Lung (tissue), 12 donors: ENCODE measurements around the gene KLK15. TPM values are rescaled to one million over a fixed set of nuclear protein-coding genes. Genes with fewer than 3 reads are reported as not detected.

Experiments used
- ATAC-seq: fragments of 200-7000 bp; cut with Tn5 transposase; one replicate; pipeline ENCODE4 v1.9.1; 2020; ENCODE audit warnings: moderate number of reproducible peaks; ENCODE audit not compliant: insufficient read depth, low FRiP score
- DNase-seq, 3 donors: peaks; one replicate each; pipeline ENCODE4 v3.0.0-alpha.2; 2013 to 2017
- H3K27ac ChIP-seq, 2 donors: one replicate each; pipeline ENCODE4 v1.5.1; 2013; ENCODE audit warnings: mild to moderate bottlenecking in 2 of 2, moderate library complexity in 2 of 2, control low read depth in 1 of 2, inconsistent platforms in 1 of 2, low read depth in 1 of 2, low read length in 1 of 2
- H3K27me3 ChIP-seq, 3 donors: one replicate each; pipeline ENCODE4 v1.5.1; 2013; ENCODE audit warnings: low read length in 2 of 3; ENCODE audit not compliant: control insufficient read depth in 3 of 3, insufficient read depth in 3 of 3
- H3K36me3 ChIP-seq, 4 donors: one replicate each; pipeline ENCODE4 v1.5.1; 2013; ENCODE audit warnings: low read length in 4 of 4, mild to moderate bottlenecking in 1 of 4, moderate library complexity in 1 of 4; ENCODE audit not compliant: control insufficient read depth in 4 of 4, insufficient read depth in 4 of 4
- H3K4me1 ChIP-seq, 5 donors: one replicate each; pipeline ENCODE4 v1.5.1; 2013; ENCODE audit warnings: low read length in 5 of 5, mild to moderate bottlenecking in 2 of 5, moderate library complexity in 1 of 5; ENCODE audit not compliant: control insufficient read depth in 5 of 5, insufficient read depth in 5 of 5
- H3K4me3 ChIP-seq: one replicate; pipeline ENCODE4 v1.5.1; 2013; ENCODE audit warnings: mild to moderate bottlenecking, control low read depth, moderate library complexity
- H3K9ac ChIP-seq, 2 donors: one replicate each; pipeline ENCODE4 v1.5.1; 2013; ENCODE audit warnings: low read length in 2 of 2, control low read depth in 1 of 2; ENCODE audit not compliant: insufficient read depth in 1 of 2
- H3K9me3 ChIP-seq, 4 donors: one replicate each; pipeline ENCODE4 v1.5.1; 2013; ENCODE audit warnings: low read length in 3 of 4, mild to moderate bottlenecking in 1 of 4, moderate library complexity in 1 of 4; ENCODE audit not compliant: control insufficient read depth in 4 of 4, insufficient read depth in 3 of 4
- CTCF ChIP-seq: IDR thresholded peaks from 2 replicates; pipeline ENCODE4 v1.5.1; 2012; ENCODE audit warnings: mild to moderate bottlenecking; ENCODE audit errors: control extremely low read depth, extremely low read depth
- WGBS, 2 donors: extraction: QIAGEN DNeasy Blood & Tissue Kit; methylation state at CpG; one replicate each; pipeline ENCODE4 v1.1.7; 2013; 5-methylcytosine and 5-hydroxymethylcytosine counted together
- polyA plus RNA-seq, 2 donors: library from polyadenylated mRNA; stranded (reverse); fragments of 200-250 nt; gene quantifications; one replicate each; pipeline ENCODE4 v1.2.1, GENCODE V29; 2013
- total RNA-seq, 2 donors: library from RNA; depleted of rRNA in 1 of 2; stranded (reverse); fragments of >200 nt in 1 of 2; gene quantifications; one replicate each; pipeline ENCODE4 v1.2.1, GENCODE V29; 2014 to 2021
- donor health status: control.
- donor health status: control.
- donor health status: Bipolar disorder and iron deficiency.
- donor health status: healthy.
- donor health status: DM: yes; HTN: yes; CAD: no.

Gene KLK15
- total and polyA plus RNA-seq, 4 donors, result not detected

DNA sequence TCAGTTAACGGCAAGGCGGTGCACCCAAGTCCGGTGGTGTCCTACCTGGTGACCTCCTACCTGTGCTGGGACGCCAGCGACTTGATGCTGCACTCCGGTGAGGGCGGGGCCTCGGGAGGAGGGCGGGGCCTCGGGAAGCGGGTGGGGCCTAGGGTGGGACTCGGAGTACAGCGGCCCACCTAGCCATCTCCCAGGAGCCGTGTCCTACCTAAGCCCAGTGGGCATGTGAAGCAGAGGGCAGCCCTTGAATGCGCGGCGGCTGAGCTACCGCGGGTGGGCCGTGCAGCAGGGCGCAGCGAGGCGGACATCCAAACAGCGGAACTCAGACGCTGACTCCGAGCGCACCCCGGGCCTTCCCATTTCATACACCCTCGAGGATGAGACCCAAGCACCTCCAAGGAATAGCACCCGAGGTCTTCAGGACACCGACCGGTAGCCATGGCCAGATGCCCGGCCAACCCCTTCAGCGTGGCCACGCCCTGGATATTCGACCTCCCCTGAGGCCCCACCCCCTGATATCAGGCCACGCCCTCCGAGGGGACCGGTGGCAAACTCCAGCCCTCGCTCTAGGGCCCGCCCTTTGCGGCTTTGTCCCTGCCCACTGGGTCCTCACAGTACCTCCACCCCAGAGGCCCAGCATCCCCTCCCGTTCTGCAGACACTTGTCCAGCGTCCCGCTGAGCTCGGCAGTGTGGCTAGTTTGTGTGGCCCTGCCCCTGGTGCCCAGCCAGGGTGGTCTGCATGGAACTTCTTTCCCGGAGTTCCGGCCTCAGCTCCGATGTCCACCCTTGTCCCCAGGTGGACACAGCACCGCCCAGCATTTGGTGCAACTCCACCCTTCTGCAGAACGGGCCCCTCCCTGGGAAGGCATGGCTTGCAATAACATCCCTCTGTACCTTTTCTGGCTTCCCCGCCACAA, 15.2 kb downstream of the KLK15 start:
- Histone ChIP-seq H3K4me3 (no peak overlapping the region), H3K27ac (no peak overlapping the region), H3K27me3 (peaks cover 3 to 68% (median 35%) of the 10 kb centered on the region in 3 donors), H3K4me1 (no peaks in the 10 kb centered on the region), H3K36me3 (no peaks in the 10 kb centered on the region), H3K9ac (no peak overlapping the region), H3K9me3 (peaks cover 0 to 3% (median 0%) of the 10 kb centered on the region in 4 donors)
- ATAC-seq, result no peak
- DNase-seq, result peak in 1 of 3 donors; percentile 32
- WGBS, 2 donors, result 7% methylated on average over 51 to 52 of the region's 52 CpGs
- TF ChIP-seq CTCF, result no peak

DNA sequence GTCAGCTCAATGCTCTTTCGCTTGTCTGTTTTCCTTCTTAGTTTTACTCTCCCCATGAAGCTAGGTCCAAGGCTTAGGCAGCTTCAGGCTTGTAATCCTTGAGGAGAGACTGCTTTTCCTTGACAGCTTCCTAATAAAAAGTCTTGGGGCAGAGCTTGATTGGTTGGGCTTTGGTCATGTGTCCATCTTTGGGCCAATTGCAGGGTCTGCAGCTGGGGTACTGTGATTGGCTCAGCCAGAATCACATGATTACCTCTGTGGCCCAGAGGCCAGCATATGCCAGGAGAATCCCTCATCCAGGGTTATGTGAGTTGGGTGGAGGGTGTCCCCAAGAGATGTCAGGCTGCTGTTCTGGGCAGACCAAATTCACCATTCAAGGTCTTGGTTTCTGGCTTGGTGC, 17.9 kb downstream of the KLK15 start:
- no peaks in the 10 kb centered on the region for H3K4me1 ChIP-seq
- no peak overlapping the region for H3K27ac ChIP-seq
- no peak for ATAC-seq
- peaks cover 0 to 3% (median 0%) of the 10 kb centered on the region in 4 donors for H3K9me3 ChIP-seq
- H3K27me3 ChIP-seq, result peaks cover 0 to 46% (median 29%) of the 10 kb centered on the region in 3 donors
- DNase-seq, result no peak
- TF ChIP-seq CTCF, result no peak
- WGBS, 2 donors, result 86 to 100% methylated on average over 1 of the region's 1 CpG
- H3K36me3 ChIP-seq, result no peaks in the 10 kb centered on the region
- H3K9ac ChIP-seq, result no peak overlapping the region
- no peak overlapping the region for H3K4me3 ChIP-seq

DNA sequence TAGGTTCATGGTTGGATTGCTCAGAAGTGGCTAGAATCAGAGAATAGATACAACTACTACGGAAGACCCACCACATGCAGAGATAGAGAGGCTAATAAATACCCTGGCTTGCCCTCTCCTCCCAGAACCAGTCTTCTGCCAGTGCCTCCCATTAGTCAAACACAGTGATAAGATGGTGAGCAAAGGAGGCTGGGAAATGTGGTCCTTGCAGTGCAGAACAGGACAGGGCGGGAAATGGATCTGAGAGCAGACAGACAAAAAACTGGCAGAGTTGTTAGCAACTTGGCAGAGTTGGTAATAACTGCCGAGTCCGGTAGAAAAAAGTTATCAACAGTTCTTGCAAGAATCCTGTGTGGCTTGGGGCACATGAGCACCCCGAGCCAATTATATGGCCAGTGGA, 18.5 kb downstream of the KLK15 start:
- Histone ChIP-seq H3K4me1 (no peaks in the 10 kb centered on the region), H3K9me3 (peaks cover 0 to 3% (median 0%) of the 10 kb centered on the region in 4 donors), H3K4me3 (no peak overlapping the region), H3K27ac (no peak overlapping the region), H3K27me3 (peaks cover 0 to 43% (median 26%) of the 10 kb centered on the region in 3 donors), H3K9ac (no peak overlapping the region), H3K36me3 (no peaks in the 10 kb centered on the region)
- no peak for TF ChIP-seq CTCF
- 86 to 88% methylated on average over 5 of the region's 5 CpGs for WGBS, 2 donors
- DNase-seq (no peak), ATAC-seq (no peak)
